Stimulated activated CD4-positive, alpha-beta T cell treated with anti-CD3 and anti-CD28 coated beads, Interleukin-12 subunit alpha, Interleukin-12 subunit beta, amount 100 ng/mL, for 4 hours (primary cell): ENCODE measurements around the gene TMEM223.
"Not testable (repeated sequence)": the region's sequence is repeated elsewhere in the genome, so short reads cannot be mapped to it uniquely, and the experiment has no call there.

Source experiments
- DNase-seq: peaks from one replicate; pipeline ENCODE4 v3.0.0-alpha.2; 2020

TMEM223 gene

DNA sequence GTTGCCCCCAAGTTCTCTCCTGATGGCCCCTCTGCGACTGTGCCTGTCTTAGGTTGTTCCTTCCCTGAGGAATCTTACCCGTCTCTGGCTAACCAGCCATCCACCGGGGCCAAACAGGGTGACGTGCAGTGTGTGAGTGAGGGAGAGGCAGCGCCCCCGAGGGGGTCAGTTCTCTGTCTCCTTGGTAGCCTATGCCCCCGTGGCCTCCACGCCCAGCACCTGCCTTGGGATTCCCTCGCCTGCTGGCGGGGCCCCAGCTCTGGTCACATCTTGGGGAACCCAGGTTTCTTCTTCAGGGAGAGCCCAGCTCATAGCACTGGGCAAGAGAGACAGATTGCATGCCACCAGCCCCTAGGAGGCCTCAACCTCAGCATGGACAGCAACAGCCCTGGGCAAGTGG, 7.7 kb upstream of the TMEM223 start:
- DNase-seq = no peak

DNA sequence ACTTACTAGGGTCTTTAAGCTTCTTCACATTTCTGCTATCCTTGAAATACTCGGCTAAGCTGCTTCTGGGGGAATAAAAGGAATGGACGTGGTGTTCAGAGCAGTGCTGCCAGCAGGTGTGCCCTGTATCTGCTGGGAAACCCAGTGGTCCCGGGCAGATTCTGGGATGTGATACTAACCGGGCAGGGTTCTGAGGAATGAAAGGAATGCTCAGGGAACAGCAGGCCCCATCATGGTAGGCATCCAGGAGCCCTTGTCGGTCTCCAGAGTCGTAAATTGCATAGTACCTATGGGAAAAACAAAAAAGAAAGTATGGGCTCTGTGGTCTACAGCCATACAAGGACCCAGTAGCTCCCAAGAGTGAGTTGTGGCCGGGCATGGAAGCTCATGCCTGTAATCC, 4.5 kb upstream of the TMEM223 start:
- no peak for DNase-seq

DNA sequence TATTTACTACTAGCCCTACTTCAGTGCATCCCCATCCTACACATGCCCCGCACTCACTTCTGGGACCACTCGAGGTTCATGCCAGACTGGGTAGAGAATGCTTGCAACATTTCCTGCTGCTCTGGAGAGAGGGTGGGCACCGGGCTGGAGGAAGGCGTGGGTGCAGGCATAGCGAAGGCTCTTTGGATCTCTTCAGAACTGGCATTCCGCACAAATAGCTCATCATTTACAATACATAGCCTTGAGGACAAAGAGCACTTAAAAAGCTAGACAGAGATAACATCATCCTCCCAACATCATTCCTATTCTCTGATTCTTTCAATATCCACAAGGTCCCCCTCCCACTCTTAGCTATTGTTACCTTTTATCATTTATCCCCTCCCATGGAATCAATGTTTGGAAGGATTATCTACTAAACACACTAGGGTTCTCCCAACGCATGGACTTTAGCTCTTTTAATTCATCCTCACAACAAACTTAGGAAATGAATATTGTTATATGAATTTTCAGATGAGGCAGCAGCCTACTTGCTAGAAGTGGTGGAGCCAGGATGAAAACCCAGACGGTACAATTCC, 2.5 kb upstream of the TMEM223 start:
- DNase-seq = no peak

DNA sequence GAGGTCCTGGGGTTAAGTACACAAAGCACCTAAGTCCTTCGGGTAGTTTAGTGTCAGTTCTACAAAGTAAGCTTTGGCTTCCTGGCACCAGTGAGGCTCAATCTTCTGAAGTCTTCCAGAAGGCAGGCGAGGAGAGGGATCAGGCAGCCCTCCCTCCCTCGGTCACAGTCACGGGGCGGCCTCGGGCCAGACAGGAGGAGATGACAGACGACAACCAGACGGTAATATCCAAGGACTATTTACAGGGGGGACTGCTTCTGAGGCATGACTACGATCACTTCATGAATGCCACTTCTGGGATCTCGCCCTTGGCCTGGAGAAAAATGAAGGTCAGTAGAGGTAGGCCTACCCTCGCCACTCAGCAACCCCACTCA, 383 bp upstream of the TMEM223 start:
- DNase-seq = no peak

DNA sequence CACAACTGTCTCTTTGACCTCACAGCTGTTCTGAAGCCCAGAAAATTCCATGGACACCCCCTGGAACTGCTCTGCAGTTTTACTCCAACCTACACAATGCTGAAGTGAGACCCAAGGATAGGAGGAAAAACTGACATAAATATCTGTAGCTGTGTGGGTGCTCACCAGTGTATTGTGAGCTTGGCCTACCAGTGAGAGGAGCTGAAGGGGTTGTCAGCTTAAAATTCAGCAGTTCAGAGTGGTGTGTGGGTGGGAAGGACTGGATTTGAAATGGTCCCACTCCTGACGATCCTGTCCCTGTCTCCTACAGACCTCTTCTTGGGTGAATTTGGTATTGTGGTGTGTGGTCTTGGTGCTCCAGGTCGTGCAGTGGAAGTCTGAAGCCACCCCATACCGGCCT, 2.2 kb downstream of the TMEM223 start:
- no peak for DNase-seq

DNA sequence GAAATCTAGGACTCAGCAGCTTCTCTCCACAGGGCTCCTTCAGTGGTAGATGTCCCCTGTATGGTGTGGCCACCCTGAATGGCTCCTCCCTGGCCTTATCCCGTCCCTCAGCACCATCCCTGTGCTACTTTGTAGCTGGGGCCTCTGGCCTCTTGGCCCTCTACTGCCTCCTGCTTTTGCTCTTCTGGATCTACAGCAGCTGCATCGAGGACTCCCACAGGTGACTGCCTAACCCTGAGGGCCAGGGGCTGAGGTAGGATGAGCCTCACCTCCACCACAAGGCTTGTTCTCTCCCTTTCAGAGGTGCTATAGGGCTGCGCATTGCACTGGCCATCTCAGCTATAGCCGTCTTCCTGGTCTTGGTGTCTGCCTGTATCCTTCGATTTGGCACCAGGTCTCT, 2.8 kb downstream of the TMEM223 start:
- DNase-seq = no peak

DNA sequence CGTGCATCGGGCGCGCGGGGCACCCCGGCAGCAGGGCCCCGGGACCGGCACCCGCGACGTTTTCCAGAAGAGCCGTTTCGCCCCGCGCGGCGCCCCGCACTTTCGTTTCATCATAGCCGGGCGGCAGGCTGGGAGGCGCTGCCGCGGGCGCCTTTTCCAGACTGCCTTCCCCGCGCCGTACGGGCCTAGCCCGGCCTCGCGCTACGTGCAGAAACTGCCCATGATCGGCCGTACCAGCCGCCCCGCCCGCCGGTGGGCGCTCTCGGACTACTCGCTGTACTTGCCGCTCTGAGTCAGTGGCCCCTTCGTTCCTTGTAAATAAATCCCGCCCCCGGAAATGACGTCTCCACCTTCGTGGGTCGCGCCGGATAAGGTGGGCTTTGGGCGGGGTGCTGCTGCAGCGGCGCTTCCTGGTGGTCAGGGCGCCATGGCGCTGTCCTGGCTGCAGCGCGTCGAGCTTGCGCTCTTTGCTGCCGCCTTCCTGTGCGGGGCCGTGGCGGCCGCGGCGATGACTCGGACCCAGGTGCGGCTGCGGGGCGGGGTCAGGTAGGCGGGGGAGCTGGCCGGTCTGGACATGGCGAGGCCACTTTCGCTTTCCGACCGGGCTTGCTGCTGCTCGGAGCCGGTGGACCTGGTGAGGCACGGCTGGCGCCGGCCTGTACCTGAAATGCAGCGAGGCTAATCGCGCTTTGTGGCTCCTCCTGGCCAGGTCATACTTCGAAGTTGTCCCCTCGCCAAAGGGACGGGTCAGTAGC, 4.6 kb downstream of the TMEM223 start, which contains the start of gene TMEM179B:
TMEM179B (plus strand) TSS at position 398 of the 755 bp plus-strand sequence; CDS start at position 428, 30 bp downstream.
- peak; percentile 96 for DNase-seq

DNA sequence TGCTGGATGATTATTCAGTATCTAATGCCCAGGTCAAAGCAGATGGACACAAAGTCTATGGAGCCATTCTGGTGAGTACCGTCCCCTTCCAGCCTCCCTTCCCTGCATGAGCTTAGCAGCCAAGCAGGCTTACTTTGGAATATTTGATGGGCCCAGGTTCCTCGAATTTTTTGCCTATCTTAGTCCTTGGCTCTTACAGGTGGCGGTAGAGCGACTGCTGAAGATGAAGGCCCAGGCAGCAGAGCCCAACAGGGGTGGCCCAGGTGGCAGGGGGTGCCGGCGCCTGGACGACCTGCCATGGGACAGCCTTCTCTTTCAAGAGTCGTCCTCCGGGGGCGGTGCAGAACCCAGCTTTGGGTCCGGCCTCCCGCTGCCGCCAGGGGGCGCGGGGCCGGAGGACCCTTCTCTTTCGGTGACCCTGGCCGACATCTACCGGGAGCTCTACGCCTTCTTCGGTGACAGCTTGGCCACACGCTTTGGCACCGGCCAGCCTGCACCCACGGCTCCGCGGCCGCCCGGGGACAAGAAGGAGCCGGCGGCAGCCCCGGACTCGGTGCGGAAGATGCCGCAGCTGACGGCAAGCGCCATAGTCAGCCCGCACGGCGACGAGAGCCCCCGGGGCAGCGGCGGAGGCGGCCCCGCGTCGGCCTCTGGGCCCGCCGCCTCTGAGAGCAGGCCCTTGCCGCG, 5.3 kb downstream of the TMEM223 start:
- DNase-seq = peak; percentile 77

DNA sequence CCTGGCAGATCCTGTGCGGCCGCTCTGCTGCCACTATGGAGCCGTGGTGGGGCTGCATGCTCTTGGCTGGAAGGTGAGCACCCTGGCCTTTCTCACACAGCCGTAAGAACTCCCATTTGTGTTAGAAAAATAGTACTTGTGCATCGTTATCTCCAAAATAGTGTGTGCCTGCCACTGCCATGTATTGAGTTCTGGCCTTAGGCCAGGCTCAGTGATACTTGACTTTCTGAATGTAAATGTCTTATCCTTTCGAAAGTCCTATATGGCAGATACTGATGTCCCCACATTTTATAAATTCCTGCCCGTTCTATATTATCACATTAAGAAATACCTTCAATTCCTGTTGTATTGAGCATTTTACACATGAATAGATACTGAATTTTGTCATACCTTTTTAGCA, 9.1 kb downstream of the TMEM223 start:
- DNase-seq = no peak

DNA sequence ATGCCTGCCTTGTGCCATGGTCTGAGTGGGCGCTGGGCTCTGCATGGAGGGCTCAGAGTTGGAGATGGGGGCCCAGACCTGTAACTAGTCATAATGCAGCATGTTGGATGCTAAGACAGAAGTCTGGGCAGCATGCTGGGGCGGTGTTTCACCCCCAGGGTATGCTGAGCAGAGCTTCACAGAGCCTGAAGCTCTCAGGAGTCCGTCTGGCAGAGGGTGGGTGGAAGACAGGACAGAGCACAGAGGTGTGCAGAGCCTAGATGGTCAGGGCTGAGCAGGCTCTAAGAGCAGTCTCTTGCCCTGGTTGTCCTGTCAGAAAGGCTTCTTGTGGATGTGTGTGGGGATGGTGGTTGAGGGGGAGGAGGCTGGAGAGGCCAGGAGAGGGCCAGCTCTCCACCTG, 13.4 kb downstream of the TMEM223 start:
- DNase-seq = no peak

DNA sequence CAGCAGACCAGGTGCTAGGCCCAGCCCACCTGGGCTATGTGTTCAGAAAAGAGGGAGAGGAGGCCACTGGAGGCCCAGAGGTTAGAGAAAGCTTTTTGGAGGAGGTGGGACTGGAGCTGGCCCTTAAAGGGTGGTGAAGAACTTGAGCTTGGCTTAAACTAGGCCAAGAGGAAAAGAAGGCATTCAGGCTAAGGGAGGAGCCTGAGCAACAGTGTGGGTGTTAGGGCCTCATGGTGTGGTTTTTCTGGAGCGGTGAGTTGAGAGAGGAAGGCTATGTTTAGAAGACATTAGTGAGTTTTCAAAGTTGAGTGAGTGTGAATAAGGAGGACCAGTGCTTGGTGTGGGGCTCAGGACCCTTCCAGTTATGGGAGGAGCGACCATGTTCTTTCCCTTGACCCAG, 14.4 kb downstream of the TMEM223 start:
- no peak for DNase-seq

DNA sequence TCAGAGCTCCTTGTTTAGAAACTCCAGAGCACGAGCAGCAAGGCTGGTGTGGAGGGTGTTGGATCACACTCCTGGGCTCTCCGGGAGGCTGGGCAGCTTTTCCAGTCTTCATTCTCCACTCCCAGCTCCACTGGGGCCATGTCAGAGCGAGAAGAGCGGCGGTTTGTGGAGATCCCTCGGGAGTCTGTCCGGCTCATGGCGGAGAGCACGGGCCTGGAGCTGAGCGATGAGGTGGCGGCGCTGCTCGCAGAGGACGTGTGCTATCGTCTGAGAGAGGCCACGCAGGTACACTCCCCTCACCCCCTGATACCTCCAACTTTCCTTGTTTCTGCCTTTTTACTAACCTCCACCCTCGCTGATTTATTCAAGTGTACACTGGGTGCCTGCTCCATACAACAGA, 16.2 kb downstream of the TMEM223 start:
- no peak for DNase-seq

DNA sequence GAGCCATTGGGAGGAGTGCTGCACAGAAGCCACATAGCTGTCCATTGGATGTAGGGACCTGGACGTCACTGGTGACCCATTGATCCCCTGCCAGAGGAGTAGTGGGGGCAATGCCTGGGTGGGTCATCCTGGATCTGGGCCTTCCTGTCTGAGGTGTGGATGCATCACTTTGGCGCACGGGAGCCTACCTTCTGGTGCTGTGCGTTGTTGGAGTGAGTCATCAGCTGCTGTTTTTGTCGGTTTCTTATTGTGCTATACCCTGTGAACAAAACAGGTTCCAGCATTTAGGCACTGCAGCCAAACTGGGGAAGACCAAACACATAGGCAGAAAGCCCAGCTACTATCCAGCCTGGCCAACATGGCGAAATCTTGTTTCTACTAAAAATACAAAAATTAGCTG, 17.4 kb downstream of the TMEM223 start:
- DNase-seq = no peak

DNA sequence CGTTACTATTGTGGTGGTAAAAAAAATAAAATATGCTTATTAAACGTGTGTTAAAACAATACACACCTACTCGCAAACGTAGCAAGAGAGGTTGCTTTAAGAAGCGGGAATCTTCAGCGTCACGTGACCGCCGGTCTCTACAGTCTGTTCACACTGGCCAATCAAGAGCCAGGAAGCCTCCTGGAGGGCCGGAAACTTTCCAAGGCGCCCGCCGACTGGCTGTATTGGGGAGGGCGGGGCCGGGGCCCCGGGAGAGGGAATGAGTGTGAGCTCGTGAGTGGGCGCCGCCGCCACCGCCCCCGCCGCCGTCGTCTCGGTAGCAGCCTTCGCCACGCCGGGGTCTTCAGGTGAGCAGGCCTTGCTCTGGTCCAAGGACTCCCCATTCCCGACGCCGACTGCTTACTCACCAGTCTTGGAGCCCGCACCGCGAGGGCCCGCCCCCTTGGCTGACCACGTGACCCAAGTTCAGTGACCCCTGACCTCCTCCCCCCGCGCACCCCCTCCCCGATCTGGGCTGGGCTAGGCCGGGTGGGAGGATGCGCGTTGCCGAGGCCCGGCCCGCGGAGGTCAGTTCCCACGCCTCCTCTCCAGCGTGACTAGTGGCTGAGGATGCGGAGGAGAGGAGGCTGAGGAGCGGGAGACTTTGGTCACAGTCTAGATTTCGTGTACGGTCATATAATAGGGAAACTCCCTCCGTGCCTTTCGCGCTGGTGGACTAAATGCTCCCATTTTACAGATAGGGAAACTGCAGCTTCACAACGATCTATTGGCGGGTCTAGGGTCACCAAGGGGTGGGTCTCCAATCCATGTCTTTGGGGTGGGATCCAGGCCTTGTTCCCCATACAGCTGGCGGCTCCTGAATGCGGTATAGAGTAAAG, 20.4 kb downstream of the TMEM223 start, which contains the start of gene TAF6L:
TAF6L (plus strand) TSS at position 253 of the 878 bp plus-strand sequence. CDS start 4,388 bp downstream, outside the sequence.
- DNase-seq = peak; percentile 91

DNA sequence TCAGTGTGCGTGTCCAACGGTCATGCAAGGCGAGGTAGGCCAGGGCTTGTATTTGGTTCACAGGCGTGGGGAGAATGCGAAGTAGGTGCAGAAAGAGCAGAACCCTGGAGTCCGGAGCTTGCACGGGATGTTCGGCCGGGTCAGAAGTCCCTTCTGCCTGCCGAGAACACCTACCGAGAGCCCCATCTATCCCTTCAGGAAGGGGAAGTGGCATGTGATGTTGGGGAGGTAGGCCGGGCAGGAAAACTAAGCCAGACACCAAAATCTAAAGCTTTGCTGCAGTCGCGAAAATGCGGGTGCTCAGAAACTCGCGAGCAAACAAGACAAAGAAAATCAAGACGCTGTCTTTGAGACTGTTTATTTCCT, 21.0 kb downstream of the TMEM223 start:
- no peak for DNase-seq

DNA sequence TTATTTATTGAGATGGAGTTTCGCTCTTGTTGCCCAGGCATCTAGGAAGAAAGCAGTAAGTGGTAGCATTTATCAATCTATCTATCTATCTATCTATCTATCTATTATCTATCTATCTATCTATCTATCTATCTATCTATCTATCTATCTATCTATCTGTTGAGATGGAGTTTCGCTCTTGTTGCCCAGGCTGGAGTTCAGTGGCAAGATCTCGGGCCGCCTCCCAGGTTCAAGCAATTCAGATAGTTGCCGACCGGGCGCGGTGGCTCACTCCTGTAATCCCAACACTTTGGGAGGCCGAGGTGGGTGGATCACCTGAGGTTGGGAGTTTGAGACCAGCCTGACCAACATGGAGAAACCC, 31.0 kb downstream of the TMEM223 start:
- DNase-seq = not testable (repeated sequence)

DNA sequence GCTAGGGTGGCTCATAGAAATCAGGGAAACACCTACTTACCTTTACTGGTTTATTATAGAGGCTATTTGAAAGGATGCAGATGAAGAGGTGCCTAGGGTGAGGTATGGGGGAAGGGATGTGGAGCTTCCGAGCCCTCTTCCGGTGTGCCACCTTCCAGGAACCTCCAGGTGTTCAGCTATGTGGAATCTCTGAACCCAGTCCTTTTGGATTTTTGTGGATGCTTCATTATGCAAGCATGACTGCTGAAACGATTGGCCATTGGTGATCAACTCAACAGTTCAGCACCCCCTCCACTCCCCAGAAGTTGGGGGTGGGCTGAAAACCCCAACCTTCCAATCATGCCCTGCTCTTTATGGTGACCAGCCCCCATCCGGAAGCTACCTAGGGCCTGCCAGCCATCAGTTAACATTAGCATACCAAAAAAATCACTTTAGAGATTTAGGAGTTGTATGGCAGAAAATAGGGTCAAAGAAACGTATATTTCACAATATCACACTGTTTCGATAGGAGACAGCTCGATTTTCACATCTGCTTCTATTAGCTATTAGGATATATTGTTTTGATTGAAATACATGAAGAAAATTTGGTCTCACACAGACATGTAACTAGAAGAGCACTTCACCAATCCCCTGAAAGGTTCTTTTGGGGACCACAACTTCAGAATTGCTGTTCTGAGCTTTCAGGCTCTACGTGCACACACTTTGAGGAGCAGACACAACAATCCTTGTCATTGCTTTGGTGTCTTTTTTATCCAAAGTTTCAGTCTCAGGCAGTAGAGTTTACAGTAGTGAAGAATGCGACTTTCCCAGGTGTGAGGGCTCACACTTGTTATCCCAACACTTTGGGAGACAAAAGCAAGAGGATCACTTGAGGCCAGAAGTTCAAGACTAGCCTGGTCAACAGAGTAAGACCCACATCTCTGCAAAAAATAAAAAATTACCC, 33.7 kb downstream of the TMEM223 start:
- no peak for DNase-seq

DNA sequence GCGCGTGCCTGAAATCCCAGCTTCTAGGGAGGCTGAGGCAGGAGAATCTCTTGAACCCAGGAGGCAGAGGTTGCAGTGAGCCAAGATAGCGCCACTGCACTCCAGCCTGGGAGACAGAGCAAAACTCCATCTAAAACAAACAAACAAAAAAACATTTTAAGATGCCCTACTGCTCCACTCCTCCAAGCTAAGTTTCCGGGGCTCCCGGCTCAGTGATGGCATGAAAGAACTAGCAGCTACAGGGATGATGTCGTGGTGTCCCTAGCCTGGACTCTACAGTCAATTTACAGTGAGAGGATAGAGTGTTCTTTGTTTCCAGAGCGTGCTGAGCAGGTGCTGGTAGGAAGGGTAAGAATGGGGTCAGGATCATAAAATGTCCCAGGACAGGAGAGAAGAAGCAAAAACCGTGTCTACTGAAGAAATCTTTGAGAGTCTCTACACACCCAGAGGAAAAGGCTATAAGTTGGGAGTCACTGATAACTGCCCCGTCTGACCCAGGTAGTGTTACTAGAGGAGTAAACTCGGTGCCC, 36.7 kb downstream of the TMEM223 start:
- no peak for DNase-seq

DNA sequence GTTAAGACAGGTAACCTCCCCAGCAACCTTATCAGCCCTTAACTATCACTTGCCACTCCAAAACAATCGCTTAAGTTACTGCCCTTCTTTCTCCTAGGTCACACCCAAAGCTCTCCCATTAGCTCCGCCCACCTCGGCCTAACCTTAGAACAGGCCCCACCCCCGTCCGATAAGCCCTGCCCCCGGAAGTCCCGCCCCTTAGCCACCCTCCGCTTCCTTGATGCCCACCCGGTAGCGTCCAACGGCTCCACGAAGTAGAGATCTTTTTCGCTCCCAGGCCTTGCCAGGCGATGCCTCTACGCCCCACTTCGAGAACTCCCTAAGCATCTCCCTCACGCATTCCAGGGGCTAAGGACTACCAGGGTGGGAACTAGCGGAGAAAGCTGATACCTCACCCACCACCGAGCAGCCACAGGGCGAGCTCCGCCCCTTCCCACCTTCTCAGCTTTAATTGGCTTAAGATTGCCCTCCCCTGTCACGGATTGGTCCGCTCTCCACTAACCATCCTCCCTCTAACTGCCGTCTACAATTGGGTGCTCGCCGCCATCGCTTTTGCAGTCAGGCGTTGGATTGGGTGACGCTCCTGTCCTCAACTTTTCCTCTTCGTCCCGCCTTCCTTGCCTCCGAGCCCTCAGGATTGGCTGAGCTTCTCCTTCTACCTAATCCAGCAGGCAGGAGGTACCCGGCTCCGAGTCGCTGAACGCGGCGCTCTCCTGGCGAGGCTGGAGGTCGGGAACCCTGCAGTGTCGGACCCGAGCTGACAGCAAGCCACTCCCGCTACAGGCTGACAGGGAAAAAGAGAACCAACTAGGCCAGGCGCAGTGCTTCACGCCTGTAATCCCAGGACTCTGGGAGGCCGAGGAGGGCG, 37.8 kb downstream of the TMEM223 start, which contains the start of gene ZBTB3:
ZBTB3 (minus strand) TSS at position 425 of the 868 bp plus-strand sequence. CDS start 496 bp downstream, outside the sequence.
- DNase-seq = peak; percentile 96

DNA sequence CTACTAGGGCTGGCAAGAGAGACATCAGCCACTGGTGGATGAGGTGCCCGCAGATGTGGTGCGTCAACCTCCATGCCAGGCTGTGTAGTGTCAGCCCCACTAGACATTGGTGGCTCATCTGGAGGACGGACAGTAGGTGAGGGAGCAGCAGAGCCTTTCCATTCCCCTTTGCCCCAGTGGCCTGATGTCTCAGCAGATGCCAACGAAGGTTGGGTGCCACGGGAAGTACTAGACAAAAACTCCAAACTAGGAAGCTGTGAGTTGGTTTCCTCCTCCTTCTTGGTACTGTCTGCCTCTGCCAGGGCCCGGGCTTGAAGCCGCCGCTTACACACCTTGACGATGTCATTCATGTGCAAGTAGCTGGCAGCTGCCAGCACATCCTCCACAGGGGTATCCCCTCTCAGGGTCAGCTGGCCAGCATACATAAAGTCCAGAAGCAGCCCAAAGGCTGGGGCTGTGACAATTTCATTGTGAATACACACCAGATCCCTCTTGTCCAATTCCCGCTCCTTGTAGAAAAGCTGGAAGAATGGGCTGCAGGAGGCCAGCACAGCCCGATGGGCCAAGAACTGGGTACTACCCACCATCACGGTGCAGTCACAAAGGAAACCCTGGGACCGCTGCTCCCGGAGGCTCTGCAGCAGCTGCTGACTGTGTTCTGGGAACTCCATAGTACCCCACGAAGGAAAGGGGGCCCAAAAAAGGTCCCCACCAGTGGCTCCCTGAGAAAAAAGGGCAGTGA, 38.6 kb downstream of the TMEM223 start:
- no peak for DNase-seq
